ENCODE data around the gene IGSF8.

Gene IGSF8

DNA sequence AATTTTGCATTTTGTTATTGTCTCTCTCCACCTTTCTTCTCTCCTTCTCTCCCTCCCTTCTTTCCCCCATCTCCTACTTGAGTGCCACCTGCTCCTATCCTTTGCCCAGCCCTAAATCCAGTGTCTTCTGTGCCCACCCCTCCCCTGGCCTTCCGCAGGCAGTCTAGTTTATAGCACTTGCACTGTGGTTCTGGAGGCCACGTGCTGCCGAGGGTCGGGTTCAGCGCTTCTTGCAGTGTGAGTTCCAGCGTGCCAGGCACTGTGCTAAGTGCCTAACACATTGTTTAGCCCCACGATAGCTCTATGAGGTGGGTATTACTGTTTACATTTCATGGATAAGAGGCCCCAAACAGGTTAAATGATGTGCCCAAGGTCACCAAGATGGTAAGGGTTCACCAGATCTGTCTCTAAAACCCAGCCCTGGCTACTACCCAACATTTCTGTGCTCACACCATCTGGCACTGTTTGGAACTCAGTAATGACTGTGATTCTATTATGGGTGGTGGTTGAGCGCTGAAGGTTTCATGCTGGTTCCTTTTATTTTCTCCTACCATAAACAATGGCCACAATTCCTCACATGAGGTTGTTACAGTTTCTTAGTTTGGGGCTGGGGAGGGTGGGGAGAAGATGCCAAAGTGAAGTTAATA is 38.9 kb upstream of the IGSF8 start:
- Histone ChIP-seq H3K36me3 (ENCODE audit: control insufficient read depth in 2 of 2, insufficient read depth in 1 of 2, low read length in 2 of 2) (no peaks in the 10 kb centered on the region), H3K4me1 (ENCODE audit: control insufficient read depth, insufficient read depth, low read length) (no peaks in the 10 kb centered on the region), H3K9me3 (ENCODE audit: control insufficient read depth, insufficient read depth, low read depth, low read length) (no peaks in the 10 kb centered on the region), H3K27ac (ENCODE audit: extremely low read depth, low read depth, low read length) (no peak overlapping the region), H3K4me3 (ENCODE audit: low read depth, low read length) (no peak overlapping the region)
- POLR2A ChIA-PET: no interaction called here
- CTCF ChIA-PET: interaction anchor here (0.6 to 0.9 kb wide), 3 partner anchors 12 to 797 kb away, joined by 3 to 4 read pairs (median 3); no protein-coding TSS in a partner anchor
- TF ChIP-seq ZNF843 (tag by site-specific recombination; IDR thresholded peaks at IDR 0.05) (no peak), ZNF426 (tag by site-specific recombination; IDR thresholded peaks at IDR 0.05) (no peak)
- TF ChIP-seq, protein P1, sequence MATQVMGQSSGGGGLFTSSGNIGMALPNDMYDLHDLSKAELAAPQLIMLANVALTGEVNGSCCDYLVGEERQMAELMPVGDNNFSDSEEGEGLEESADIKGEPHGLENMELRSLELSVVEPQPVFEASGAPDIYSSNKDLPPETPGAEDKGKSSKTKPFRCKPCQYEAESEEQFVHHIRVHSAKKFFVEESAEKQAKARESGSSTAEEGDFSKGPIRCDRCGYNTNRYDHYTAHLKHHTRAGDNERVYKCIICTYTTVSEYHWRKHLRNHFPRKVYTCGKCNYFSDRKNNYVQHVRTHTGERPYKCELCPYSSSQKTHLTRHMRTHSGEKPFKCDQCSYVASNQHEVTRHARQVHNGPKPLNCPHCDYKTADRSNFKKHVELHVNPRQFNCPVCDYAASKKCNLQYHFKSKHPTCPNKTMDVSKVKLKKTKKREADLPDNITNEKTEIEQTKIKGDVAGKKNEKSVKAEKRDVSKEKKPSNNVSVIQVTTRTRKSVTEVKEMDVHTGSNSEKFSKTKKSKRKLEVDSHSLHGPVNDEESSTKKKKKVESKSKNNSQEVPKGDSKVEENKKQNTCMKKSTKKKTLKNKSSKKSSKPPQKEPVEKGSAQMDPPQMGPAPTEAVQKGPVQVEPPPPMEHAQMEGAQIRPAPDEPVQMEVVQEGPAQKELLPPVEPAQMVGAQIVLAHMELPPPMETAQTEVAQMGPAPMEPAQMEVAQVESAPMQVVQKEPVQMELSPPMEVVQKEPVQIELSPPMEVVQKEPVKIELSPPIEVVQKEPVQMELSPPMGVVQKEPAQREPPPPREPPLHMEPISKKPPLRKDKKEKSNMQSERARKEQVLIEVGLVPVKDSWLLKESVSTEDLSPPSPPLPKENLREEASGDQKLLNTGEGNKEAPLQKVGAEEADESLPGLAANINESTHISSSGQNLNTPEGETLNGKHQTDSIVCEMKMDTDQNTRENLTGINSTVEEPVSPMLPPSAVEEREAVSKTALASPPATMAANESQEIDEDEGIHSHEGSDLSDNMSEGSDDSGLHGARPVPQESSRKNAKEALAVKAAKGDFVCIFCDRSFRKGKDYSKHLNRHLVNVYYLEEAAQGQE (tag by site-specific recombination; IDR thresholded peaks at IDR 0.05): no peak
- TF ChIP-seq, protein P2, sequence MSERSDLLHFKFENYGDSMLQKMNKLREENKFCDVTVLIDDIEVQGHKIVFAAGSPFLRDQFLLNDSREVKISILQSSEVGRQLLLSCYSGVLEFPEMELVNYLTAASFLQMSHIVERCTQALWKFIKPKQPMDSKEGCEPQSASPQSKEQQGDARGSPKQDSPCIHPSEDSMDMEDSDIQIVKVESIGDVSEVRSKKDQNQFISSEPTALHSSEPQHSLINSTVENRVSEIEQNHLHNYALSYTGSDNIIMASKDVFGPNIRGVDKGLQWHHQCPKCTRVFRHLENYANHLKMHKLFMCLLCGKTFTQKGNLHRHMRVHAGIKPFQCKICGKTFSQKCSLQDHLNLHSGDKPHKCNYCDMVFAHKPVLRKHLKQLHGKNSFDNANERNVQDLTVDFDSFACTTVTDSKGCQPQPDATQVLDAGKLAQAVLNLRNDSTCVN (tag by site-specific recombination; optimal IDR thresholded peaks at IDR 0.05): no peak

DNA sequence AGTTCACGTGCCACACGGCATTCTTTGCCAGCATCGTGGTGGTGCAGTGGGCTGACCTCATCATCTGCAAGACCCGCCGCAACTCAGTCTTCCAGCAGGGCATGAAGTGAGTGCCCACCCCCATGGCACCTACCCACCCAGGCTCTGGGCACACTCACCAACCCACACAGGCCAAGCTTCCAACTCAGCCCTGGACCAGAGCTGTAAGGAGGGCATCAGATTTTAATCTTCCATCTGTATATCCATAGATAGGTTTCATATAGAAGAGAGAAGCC is 38.4 kb upstream of the IGSF8 start:
- CTCF ChIA-PET: interaction anchor here (0.5 to 0.6 kb wide), 2 partner anchors 29 to 55 kb away, joined by 3 read pairs; no protein-coding TSS in a partner anchor
- Histone ChIP-seq H3K36me3 (ENCODE audit: control insufficient read depth in 2 of 2, insufficient read depth in 1 of 2, low read length in 2 of 2) (no peaks in the 10 kb centered on the region), H3K27ac (ENCODE audit: extremely low read depth, low read depth, low read length) (no peak overlapping the region), H3K4me3 (ENCODE audit: low read depth, low read length) (no peak overlapping the region), H3K9me3 (ENCODE audit: control insufficient read depth, insufficient read depth, low read depth, low read length) (no peaks in the 10 kb centered on the region), H3K4me1 (ENCODE audit: control insufficient read depth, insufficient read depth, low read length) (no peaks in the 10 kb centered on the region)
- POLR2A ChIA-PET: no interaction called here
- TF ChIP-seq ZNF76 (tag by site-specific recombination; IDR thresholded peaks at IDR 0.05; ENCODE audit: borderline replicate concordance, low read depth) (no peak), OVOL3 (tag by site-specific recombination; IDR thresholded peaks at IDR 0.05) (no peak), ZNF169 (tag by site-specific recombination; IDR thresholded peaks at IDR 0.05) (no peak), ZNF394 (tag by site-specific recombination; IDR thresholded peaks at IDR 0.05; ENCODE audit: borderline replicate concordance) (no peak), SP3 (tag by site-specific recombination; IDR thresholded peaks at IDR 0.05) (no peak), KLF10 (tag by site-specific recombination; IDR thresholded peaks at IDR 0.05) (no peak)
- TF ChIP-seq, protein P3, sequence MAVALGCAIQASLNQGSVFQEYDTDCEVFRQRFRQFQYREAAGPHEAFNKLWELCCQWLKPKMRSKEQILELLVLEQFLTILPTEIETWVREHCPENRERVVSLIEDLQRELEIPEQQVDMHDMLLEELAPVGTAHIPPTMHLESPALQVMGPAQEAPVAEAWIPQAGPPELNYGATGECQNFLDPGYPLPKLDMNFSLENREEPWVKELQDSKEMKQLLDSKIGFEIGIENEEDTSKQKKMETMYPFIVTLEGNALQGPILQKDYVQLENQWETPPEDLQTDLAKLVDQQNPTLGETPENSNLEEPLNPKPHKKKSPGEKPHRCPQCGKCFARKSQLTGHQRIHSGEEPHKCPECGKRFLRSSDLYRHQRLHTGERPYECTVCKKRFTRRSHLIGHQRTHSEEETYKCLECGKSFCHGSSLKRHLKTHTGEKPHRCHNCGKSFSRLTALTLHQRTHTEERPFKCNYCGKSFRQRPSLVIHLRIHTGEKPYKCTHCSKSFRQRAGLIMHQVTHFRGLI (tag by site-specific recombination; IDR thresholded peaks at IDR 0.05): no peak

DNA sequence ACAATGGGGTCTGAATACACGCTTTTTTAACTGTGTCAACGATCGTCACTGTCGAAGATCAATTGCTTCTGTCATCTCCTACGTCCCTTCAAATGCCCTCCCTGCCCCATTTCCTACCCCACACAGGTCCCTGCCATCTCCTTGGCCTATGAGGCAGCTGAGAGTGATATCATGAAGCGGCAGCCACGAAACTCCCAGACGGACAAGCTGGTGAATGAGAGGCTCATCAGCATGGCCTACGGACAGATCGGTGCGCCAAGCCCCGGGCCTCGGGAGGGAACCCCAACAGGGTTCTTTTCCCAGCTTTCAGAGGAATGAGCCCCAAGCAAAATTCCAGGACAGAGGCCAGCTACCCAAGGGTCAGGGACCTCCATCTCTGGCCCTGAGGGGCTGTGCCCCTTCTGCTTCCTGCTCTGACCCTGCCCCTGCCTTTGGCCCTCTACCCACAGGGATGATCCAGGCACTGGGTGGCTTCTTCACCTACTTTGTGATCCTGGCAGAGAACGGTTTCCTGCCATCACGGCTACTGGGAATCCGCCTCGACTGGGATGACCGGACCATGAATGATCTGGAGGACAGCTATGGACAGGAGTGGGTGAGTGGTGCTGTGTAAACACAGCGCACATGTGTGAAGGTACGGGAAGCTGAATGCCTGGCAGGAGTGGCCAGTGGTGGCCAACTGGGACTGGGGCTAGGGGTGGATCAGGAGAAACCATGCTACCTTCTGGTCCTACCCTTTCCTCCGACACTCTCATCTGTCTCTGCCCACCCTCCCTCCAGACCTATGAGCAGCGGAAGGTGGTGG is 37.9 kb upstream of the IGSF8 start:
- Histone ChIP-seq H3K4me1 (ENCODE audit: control insufficient read depth, insufficient read depth, low read length) (no peaks in the 10 kb centered on the region), H3K9me3 (ENCODE audit: control insufficient read depth, insufficient read depth, low read depth, low read length) (no peaks in the 10 kb centered on the region), H3K27ac (ENCODE audit: extremely low read depth, low read depth, low read length) (no peak overlapping the region), H3K4me3 (ENCODE audit: low read depth, low read length) (no peak overlapping the region), H3K36me3 (ENCODE audit: control insufficient read depth in 2 of 2, insufficient read depth in 1 of 2, low read length in 2 of 2) (no peaks in the 10 kb centered on the region)
- ChIA-PET CTCF (interaction anchor here (0.5 kb wide), 1 partner anchor 56 kb away, joined by 3 read pairs; no protein-coding TSS in a partner anchor), POLR2A (no interaction called here)
- TF ChIP-seq ZNF561 (tag by site-specific recombination; IDR thresholded peaks at IDR 0.05; ENCODE audit: borderline replicate concordance): no peak
- no peak for TF ChIP-seq SCRT2 (tag by site-specific recombination; IDR thresholded peaks at IDR 0.05)
- TF ChIP-seq WT1 (tag by site-specific recombination; IDR thresholded peaks at IDR 0.05): no peak
- no peak for TF ChIP-seq ZNF571 (tag by site-specific recombination; IDR thresholded peaks at IDR 0.05)
- TF ChIP-seq ZIC2 (tag by site-specific recombination; IDR thresholded peaks at IDR 0.05): no peak
- no peak for TF ChIP-seq SP3 (tag by site-specific recombination; IDR thresholded peaks at IDR 0.05)
- TF ChIP-seq PRDM1 (tag by site-specific recombination; IDR thresholded peaks at IDR 0.05): no peak
- no peak for TF ChIP-seq ZNF404 (tag by site-specific recombination; IDR thresholded peaks at IDR 0.05)
- no peak for TF ChIP-seq MEIS1 (CRISPR knock-in tag; IDR thresholded peaks at IDR 0.05; ENCODE audit: borderline replicate concordance)
- TF ChIP-seq, protein P4, sequence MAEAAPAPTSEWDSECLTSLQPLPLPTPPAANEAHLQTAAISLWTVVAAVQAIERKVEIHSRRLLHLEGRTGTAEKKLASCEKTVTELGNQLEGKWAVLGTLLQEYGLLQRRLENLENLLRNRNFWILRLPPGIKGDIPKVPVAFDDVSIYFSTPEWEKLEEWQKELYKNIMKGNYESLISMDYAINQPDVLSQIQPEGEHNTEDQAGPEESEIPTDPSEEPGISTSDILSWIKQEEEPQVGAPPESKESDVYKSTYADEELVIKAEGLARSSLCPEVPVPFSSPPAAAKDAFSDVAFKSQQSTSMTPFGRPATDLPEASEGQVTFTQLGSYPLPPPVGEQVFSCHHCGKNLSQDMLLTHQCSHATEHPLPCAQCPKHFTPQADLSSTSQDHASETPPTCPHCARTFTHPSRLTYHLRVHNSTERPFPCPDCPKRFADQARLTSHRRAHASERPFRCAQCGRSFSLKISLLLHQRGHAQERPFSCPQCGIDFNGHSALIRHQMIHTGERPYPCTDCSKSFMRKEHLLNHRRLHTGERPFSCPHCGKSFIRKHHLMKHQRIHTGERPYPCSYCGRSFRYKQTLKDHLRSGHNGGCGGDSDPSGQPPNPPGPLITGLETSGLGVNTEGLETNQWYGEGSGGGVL (tag by site-specific recombination; IDR thresholded peaks at IDR 0.05): no peak
